CD4-positive, alpha-beta T cell (primary cell): ENCODE results near the gene CEP95. TPM values are rescaled to one million over a fixed set of nuclear protein-coding genes. Genes with fewer than 3 reads are reported as not detected.

Experiments used
- ATAC-seq: fragments of 200-7000 bp; cut with Tn5 transposase; one replicate; pipeline ENCODE4 v1.10.0; 2022; ENCODE audit warnings: mild to moderate bottlenecking; ENCODE audit not compliant: poor library complexity
- CTCF ChIA-PET: fragments of 350-600 bp; sonication (Branson Sonifier 250); formaldehyde crosslinking; loops from one replicate; lab custom pipeline; 2021; ENCODE audit warnings: antibody characterized with exemption, inconsistent platforms; lab: Charles Lee
- POLR2A ChIA-PET: fragments of 350-600 bp; sonication (Branson Sonifier 250); formaldehyde crosslinking; loops from one replicate; lab custom pipeline; 2021; ENCODE audit warnings: antibody characterized with exemption, inconsistent platforms; lab: Charles Lee
- DNase-seq, 14 experiments: peaks; one replicate each; pipeline ENCODE4 v3.0.0-alpha.2; 2013 to 2020; ENCODE audit warnings: mixed read lengths in 2 of 14
- H3K27ac ChIP-seq, 2 donors: one replicate each; pipeline versions ENCODE4 v1.5.1 to v1.7.0; 2013; ENCODE audit warnings: low read length in 2 of 2, low read depth in 1 of 2, mild to moderate bottlenecking in 1 of 2
- H3K27me3 ChIP-seq, 2 experiments: 1 replicate in 1 of 2; 2 replicates in 1 of 2; pipeline versions ENCODE4 v1.6.1 to v1.7.0; 2013; ENCODE audit warnings: low read length in 2 of 2, control low read depth in 1 of 2, mild to moderate bottlenecking in 1 of 2, moderate library complexity in 1 of 2; ENCODE audit not compliant: insufficient read depth in 2 of 2, control insufficient read depth in 1 of 2
- H3K36me3 ChIP-seq: one replicate; pipeline ENCODE4 v1.6.1; 2013; ENCODE audit warnings: low read length, control low read depth; ENCODE audit not compliant: insufficient read depth
- H3K4me1 ChIP-seq: one replicate; pipeline ENCODE4 v1.6.1; 2013; ENCODE audit warnings: low read length, control low read depth; ENCODE audit not compliant: insufficient read depth
- H3K4me3 ChIP-seq: one replicate; pipeline ENCODE4 v1.5.1; 2013; ENCODE audit warnings: mild to moderate bottlenecking, low read length, moderate library complexity
- H3K9me3 ChIP-seq, 2 experiments: 1 replicate in 1 of 2; 2 replicates in 1 of 2; pipeline versions ENCODE4 v1.6.1 to v1.7.0; 2013; ENCODE audit warnings: low read length in 2 of 2, mild to moderate bottlenecking in 2 of 2, control low read depth in 1 of 2, moderate library complexity in 1 of 2; ENCODE audit not compliant: control insufficient read depth in 1 of 2, insufficient read depth in 1 of 2
- H3K27ac Mint-ChIP-seq: one replicate; pipeline ENCODE4 v1.8.0; 2020; ENCODE audit warnings: mixed read lengths
- H3K27me3 Mint-ChIP-seq: one replicate; pipeline ENCODE4 v1.8.0; 2021; ENCODE audit warnings: mixed read lengths
- H3K36me3 Mint-ChIP-seq: one replicate; pipeline ENCODE4 v1.8.0; 2021; ENCODE audit warnings: low read depth, mixed read lengths
- H3K4me1 Mint-ChIP-seq: one replicate; pipeline ENCODE4 v1.8.0; 2021; ENCODE audit warnings: low read depth, mixed read lengths
- H3K4me3 Mint-ChIP-seq: one replicate; pipeline ENCODE4 v1.8.0; 2020; ENCODE audit warnings: mild to moderate bottlenecking, mixed read lengths
- H3K9me3 Mint-ChIP-seq: one replicate; pipeline ENCODE4 v1.8.0; 2020; ENCODE audit warnings: mixed read lengths
- intact Hi-C, 2 experiments: fragments of 100-400 bp; cut with DNase I in 1 of 2; cut with micrococcal nuclease in 1 of 2; formaldehyde crosslinking; loops; one replicate each; pipeline versions ENCODE4 v1.15.1 to v1.9.0; 2023 to 2025; cut with DNase I, micrococcal nuclease
- total RNA-seq, 174 experiments: library from RNA in 2 of 174; stranded (reverse) in 2 of 174; gene quantifications; one replicate each; pipeline ENCODE4 v1.2.3 and lab custom pipeline; 2021 to 2026
- TF ChIP-seq, protein P1 (sequence below): fragments of 200-600 bp; IDR thresholded peaks from one replicate; pipeline ENCODE4 v1.8.0; 2022; ENCODE audit warnings: antibody characterized with exemption, mild to moderate bottlenecking

The CEP95 gene
- total RNA-seq, 2 experiments from 2014 or later, result 256 to 269 TPM

DNA sequence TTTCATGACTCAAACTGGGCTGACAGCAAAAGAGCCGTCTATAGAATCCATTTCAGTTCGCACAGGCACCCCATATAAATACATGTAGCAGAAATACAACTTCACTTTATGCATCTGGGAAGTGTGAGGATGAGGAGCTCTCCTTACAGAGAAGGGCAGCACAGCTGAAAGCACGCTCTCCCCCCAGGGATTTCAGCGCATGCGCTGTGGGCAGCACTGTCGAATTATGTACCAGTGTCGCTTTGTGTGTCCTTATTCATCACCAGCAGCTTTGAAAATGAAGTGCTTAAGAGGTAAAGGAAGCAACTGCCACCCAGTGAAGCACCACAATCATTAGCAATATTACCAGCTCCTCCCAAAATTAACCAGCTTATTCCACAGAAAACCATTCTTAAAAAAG lies 39.9 kb downstream of the CEP95 start:
- Histone ChIP-seq H3K4me1 (no peaks in the 10 kb centered on the region), H3K9me3 (no peaks in the 10 kb centered on the region), H3K27me3 (no peaks in the 10 kb centered on the region), H3K4me3 (no peak overlapping the region), H3K27ac (no peak overlapping the region), H3K36me3 (peaks cover 51% of the 10 kb centered on the region)
- ChIA-PET POLR2A (no interaction called here), CTCF (no interaction called here)
- intact Hi-C loops, result no loop called here
- no peak for DNase-seq
- Mint-ChIP-seq H3K4me1 (no peaks in the 10 kb centered on the region), H3K27ac (no peak overlapping the region), H3K9me3 (no peaks in the 10 kb centered on the region), H3K36me3 (peaks cover 82% of the 10 kb centered on the region), H3K4me3 (no peak overlapping the region), H3K27me3 (no peaks in the 10 kb centered on the region)
- TF ChIP-seq, protein P1, sequence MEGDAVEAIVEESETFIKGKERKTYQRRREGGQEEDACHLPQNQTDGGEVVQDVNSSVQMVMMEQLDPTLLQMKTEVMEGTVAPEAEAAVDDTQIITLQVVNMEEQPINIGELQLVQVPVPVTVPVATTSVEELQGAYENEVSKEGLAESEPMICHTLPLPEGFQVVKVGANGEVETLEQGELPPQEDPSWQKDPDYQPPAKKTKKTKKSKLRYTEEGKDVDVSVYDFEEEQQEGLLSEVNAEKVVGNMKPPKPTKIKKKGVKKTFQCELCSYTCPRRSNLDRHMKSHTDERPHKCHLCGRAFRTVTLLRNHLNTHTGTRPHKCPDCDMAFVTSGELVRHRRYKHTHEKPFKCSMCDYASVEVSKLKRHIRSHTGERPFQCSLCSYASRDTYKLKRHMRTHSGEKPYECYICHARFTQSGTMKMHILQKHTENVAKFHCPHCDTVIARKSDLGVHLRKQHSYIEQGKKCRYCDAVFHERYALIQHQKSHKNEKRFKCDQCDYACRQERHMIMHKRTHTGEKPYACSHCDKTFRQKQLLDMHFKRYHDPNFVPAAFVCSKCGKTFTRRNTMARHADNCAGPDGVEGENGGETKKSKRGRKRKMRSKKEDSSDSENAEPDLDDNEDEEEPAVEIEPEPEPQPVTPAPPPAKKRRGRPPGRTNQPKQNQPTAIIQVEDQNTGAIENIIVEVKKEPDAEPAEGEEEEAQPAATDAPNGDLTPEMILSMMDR, result no peak
- ATAC-seq, result no peak

GRCh38 chr17:64547319-64547718 lies 40.5 kb downstream of the CEP95 start:
- CTCF ChIA-PET, result no interaction called here
- intact Hi-C loops, result no loop called here
- POLR2A ChIA-PET, result no interaction called here

GRCh38 chr17:64551461-64551860 lies 44.7 kb downstream of the CEP95 start:
- TF ChIP-seq, protein P1, result no peak
- Histone ChIP-seq H3K4me1 (no peaks in the 10 kb centered on the region), H3K4me3 (no peak overlapping the region), H3K36me3 (peaks cover 54% of the 10 kb centered on the region), H3K27ac (no peak overlapping the region), H3K9me3 (no peaks in the 10 kb centered on the region), H3K27me3 (no peaks in the 10 kb centered on the region)
- ATAC-seq (no peak), DNase-seq (no peak)
- ChIA-PET CTCF (no interaction called here), POLR2A (interaction anchor here (0.6 to 1.8 kb wide), 2 partner anchors 19 to 45 kb away, joined by 3 to 8 read pairs; partner anchors contain the start of genes CEP95 and DDX5)
- H3K27ac Mint-ChIP-seq, result peak overlapping the region; percentile 36
- intact Hi-C loops, result no loop called here
- H3K4me3 Mint-ChIP-seq, result no peak overlapping the region
- peaks cover 76% of the 10 kb centered on the region for H3K36me3 Mint-ChIP-seq
- no peaks in the 10 kb centered on the region for H3K27me3 Mint-ChIP-seq
- H3K9me3 Mint-ChIP-seq, result no peaks in the 10 kb centered on the region
- no peaks in the 10 kb centered on the region for H3K4me1 Mint-ChIP-seq

More at GRCh38 chr17:64547319-64547718, 40.5 kb downstream of the CEP95 start:
- Mint-ChIP-seq H3K27ac (no peak overlapping the region), H3K36me3 (peaks cover 82% of the 10 kb centered on the region), H3K27me3 (no peaks in the 10 kb centered on the region), H3K9me3 (no peaks in the 10 kb centered on the region), H3K4me1 (no peaks in the 10 kb centered on the region), H3K4me3 (no peak overlapping the region)
- H3K27ac ChIP-seq, result no peak overlapping the region
- no peaks in the 10 kb centered on the region for H3K9me3 ChIP-seq
- no peaks in the 10 kb centered on the region for H3K4me1 ChIP-seq
- peaks cover 54% of the 10 kb centered on the region for H3K36me3 ChIP-seq
- TF ChIP-seq, protein P1, result no peak
- no peak overlapping the region for H3K4me3 ChIP-seq
- ATAC-seq, result no peak
- DNase-seq, result no peak
- H3K27me3 ChIP-seq, result no peaks in the 10 kb centered on the region
